SK-N-SH treated with all-trans-retinoic acid at 6 μM for 48 hours (cell line): ENCODE data around the gene DHX16.

Source experiments
- ATAC-seq: fragments of 200-7000 bp; cut with Tn5 transposase; 3 replicates; pipeline ENCODE4 v1.9.1; 2020; ENCODE audit warnings: mild to moderate bottlenecking, moderate library complexity
- BACH2 ChIP-seq: fragments of 250-450 bp; sonication (Bioruptor Pico); IDR thresholded peaks from 2 replicates; pipeline ENCODE4 v1.9.0; 2021; ENCODE audit warnings: mild to moderate bottlenecking, borderline replicate concordance
- CSDC2 ChIP-seq: fragments of 250-450 bp; sonication (Bioruptor Pico); IDR thresholded peaks from 2 replicates; pipeline ENCODE4 v1.5.0; 2020; ENCODE audit warnings: mild to moderate bottlenecking, moderate library complexity
- CSRNP3 ChIP-seq: fragments of 250-450 bp; sonication (Bioruptor Pico); IDR thresholded peaks from 2 replicates; pipeline ENCODE4 v1.5.1; 2021; ENCODE audit warnings: mild to moderate bottlenecking, moderate library complexity
- ESRRG ChIP-seq: fragments of 250-450 bp; sonication (Bioruptor Pico); IDR thresholded peaks from 2 replicates; pipeline ENCODE4 v1.6.1; 2021; ENCODE audit warnings: mild to moderate bottlenecking
- GLIS3 ChIP-seq: fragments of 250-450 bp; sonication (Bioruptor Pico); IDR thresholded peaks from 2 replicates; pipeline ENCODE4 v1.5.0; 2020; ENCODE audit warnings: mild to moderate bottlenecking, moderate library complexity
- ISL1 ChIP-seq: fragments of 250-450 bp; sonication (Bioruptor Pico); IDR thresholded peaks from 2 replicates; pipeline ENCODE4 v2.1.2; 2022; ENCODE audit warnings: mild to moderate bottlenecking, moderate library complexity
- OSR1 ChIP-seq: fragments of 250-450 bp; sonication (Bioruptor Pico); IDR thresholded peaks from 2 replicates; pipeline ENCODE4 v1.8.0; 2022; ENCODE audit warnings: moderate library complexity, mild to moderate bottlenecking, inconsistent platforms
- PPARA ChIP-seq: fragments of 250-450 bp; sonication (Bioruptor Pico); IDR thresholded peaks from 2 replicates; pipeline ENCODE4 v1.5.0; 2020; ENCODE audit warnings: mild to moderate bottlenecking, borderline replicate concordance
- RARB ChIP-seq: fragments of 250-450 bp; sonication (Bioruptor Pico); IDR thresholded peaks from 2 replicates; pipeline ENCODE4 v1.8.0; 2021; ENCODE audit warnings: mild to moderate bottlenecking, moderate library complexity
- SNAI2 ChIP-seq: fragments of 250-450 bp; sonication (Bioruptor Pico); IDR thresholded peaks from 2 replicates; pipeline ENCODE4 v1.5.0; 2020; ENCODE audit warnings: mild to moderate bottlenecking, moderate library complexity
- TCF4 ChIP-seq: fragments of 250-450 bp; sonication (Bioruptor Pico); IDR thresholded peaks from 2 replicates; pipeline ENCODE4 v1.8.0; 2021; ENCODE audit warnings: mild to moderate bottlenecking, moderate library complexity, borderline replicate concordance
- ZC3H10 ChIP-seq: fragments of 250-450 bp; sonication (Bioruptor Pico); IDR thresholded peaks from 2 replicates; pipeline ENCODE4 v1.5.1; 2021; ENCODE audit warnings: mild to moderate bottlenecking, moderate library complexity
- ZFP3 ChIP-seq: fragments of 250-450 bp; sonication (Bioruptor Pico); IDR thresholded peaks from 2 replicates; pipeline ENCODE4 v1.5.0; 2020; ENCODE audit warnings: mild to moderate bottlenecking, moderate library complexity
- ZFP30 ChIP-seq: fragments of 450-650 bp; formaldehyde crosslinking; IDR thresholded peaks from 2 replicates; pipeline ENCODE4 v1.5.0; 2022; ENCODE audit warnings: mild to moderate bottlenecking, moderate library complexity
- ZNF565 ChIP-seq: fragments of 450-650 bp; formaldehyde crosslinking; conservative IDR thresholded peaks from 2 replicates; pipeline ENCODE4 v1.5.0; 2020; ENCODE audit warnings: low read depth, mild to moderate bottlenecking, moderate library complexity
- ZNF70 ChIP-seq: fragments of 450-650 bp; formaldehyde crosslinking; IDR thresholded peaks from 2 replicates; pipeline ENCODE4 v1.5.0; 2020; ENCODE audit warnings: mild to moderate bottlenecking, moderate library complexity
- ZNF8 ChIP-seq: fragments of 450-650 bp; formaldehyde crosslinking; IDR thresholded peaks from 2 replicates; pipeline ENCODE4 v1.5.0; 2020; ENCODE audit warnings: mild to moderate bottlenecking, moderate library complexity
- TF ChIP-seq, protein P1 (sequence below): fragments of 250-450 bp; sonication (Bioruptor Pico); IDR thresholded peaks from 2 replicates; pipeline ENCODE4 v1.5.1; 2020; ENCODE audit warnings: low read depth, mild to moderate bottlenecking, moderate library complexity
- TF ChIP-seq, protein P2 (sequence below): fragments of 250-450 bp; sonication (Bioruptor Pico); IDR thresholded peaks from 2 replicates; pipeline ENCODE4 v1.8.0; 2020; ENCODE audit warnings: mild to moderate bottlenecking, moderate library complexity, borderline replicate concordance
- TF ChIP-seq, protein P3 (sequence below): fragments of 250-450 bp; sonication (Bioruptor Pico); IDR thresholded peaks from 2 replicates; pipeline ENCODE4 v1.5.0; 2020; ENCODE audit warnings: mild to moderate bottlenecking, moderate library complexity

The DHX16 gene

GRCh38 chr6:30707281-30707850, 34.6 kb upstream of the DHX16 start:
- TF ChIP-seq ZNF70 (no peak), ZFP30 (no peak), GLIS3 (CRISPR knock-in tag) (no peak), CSRNP3 (CRISPR knock-in tag) (no peak), ESRRG (CRISPR knock-in tag) (no peak), ZNF8 (CRISPR knock-in tag) (no peak), BACH2 (no peak), PPARA (CRISPR knock-in tag) (no peak), TCF4 (no peak)
- TF ChIP-seq, protein P1, sequence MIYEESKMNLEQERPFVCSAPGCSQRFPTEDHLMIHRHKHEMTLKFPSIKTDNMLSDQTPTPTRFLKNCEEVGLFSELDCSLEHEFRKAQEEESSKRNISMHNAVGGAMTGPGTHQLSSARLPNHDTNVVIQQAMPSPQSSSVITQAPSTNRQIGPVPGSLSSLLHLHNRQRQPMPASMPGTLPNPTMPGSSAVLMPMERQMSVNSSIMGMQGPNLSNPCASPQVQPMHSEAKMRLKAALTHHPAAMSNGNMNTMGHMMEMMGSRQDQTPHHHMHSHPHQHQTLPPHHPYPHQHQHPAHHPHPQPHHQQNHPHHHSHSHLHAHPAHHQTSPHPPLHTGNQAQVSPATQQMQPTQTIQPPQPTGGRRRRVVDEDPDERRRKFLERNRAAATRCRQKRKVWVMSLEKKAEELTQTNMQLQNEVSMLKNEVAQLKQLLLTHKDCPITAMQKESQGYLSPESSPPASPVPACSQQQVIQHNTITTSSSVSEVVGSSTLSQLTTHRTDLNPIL (CRISPR knock-in tag) = no peak
- TF ChIP-seq, protein P2, sequence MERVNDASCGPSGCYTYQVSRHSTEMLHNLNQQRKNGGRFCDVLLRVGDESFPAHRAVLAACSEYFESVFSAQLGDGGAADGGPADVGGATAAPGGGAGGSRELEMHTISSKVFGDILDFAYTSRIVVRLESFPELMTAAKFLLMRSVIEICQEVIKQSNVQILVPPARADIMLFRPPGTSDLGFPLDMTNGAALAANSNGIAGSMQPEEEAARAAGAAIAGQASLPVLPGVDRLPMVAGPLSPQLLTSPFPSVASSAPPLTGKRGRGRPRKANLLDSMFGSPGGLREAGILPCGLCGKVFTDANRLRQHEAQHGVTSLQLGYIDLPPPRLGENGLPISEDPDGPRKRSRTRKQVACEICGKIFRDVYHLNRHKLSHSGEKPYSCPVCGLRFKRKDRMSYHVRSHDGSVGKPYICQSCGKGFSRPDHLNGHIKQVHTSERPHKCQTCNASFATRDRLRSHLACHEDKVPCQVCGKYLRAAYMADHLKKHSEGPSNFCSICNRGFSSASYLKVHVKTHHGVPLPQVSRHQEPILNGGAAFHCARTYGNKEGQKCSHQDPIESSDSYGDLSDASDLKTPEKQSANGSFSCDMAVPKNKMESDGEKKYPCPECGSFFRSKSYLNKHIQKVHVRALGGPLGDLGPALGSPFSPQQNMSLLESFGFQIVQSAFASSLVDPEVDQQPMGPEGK = no peak
- no peak for ATAC-seq

- no peak for ATAC-seq
- TF ChIP-seq OSR1 (no peak), ISL1 (CRISPR knock-in tag) (no peak), CSDC2 (no peak), ZFP30 (no peak), ZC3H10 (CRISPR knock-in tag) (no peak), ZNF70 (no peak), TCF4 (no peak), ZNF8 (CRISPR knock-in tag) (no peak), RARB (CRISPR knock-in tag) (no peak), ZFP3 (CRISPR knock-in tag) (no peak)
- TF ChIP-seq, protein P3, sequence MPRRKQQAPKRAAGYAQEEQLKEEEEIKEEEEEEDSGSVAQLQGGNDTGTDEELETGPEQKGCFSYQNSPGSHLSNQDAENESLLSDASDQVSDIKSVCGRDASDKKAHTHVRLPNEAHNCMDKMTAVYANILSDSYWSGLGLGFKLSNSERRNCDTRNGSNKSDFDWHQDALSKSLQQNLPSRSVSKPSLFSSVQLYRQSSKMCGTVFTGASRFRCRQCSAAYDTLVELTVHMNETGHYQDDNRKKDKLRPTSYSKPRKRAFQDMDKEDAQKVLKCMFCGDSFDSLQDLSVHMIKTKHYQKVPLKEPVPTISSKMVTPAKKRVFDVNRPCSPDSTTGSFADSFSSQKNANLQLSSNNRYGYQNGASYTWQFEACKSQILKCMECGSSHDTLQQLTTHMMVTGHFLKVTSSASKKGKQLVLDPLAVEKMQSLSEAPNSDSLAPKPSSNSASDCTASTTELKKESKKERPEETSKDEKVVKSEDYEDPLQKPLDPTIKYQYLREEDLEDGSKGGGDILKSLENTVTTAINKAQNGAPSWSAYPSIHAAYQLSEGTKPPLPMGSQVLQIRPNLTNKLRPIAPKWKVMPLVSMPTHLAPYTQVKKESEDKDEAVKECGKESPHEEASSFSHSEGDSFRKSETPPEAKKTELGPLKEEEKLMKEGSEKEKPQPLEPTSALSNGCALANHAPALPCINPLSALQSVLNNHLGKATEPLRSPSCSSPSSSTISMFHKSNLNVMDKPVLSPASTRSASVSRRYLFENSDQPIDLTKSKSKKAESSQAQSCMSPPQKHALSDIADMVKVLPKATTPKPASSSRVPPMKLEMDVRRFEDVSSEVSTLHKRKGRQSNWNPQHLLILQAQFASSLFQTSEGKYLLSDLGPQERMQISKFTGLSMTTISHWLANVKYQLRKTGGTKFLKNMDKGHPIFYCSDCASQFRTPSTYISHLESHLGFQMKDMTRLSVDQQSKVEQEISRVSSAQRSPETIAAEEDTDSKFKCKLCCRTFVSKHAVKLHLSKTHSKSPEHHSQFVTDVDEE = no peak
- TF ChIP-seq, protein P2 = no peak
Observed at GRCh38 chr6:30705620-30706019, 32.8 kb upstream of the DHX16 start.

- ATAC-seq = no peak
- no peak for TF ChIP-seq SNAI2 (CRISPR knock-in tag)
- TF ChIP-seq ZC3H10 (CRISPR knock-in tag) = no peak
- TF ChIP-seq CSRNP3 (CRISPR knock-in tag) = no peak
- TF ChIP-seq, protein P1 (CRISPR knock-in tag) = no peak
- no peak for TF ChIP-seq OSR1
- TF ChIP-seq ZNF8 (CRISPR knock-in tag) = no peak
- TF ChIP-seq ZNF565 (CRISPR knock-in tag) = no peak
- no peak for TF ChIP-seq ESRRG (CRISPR knock-in tag)
- no peak for TF ChIP-seq CSDC2
Observed at GRCh38 chr6:30703821-30704220, 31.0 kb upstream of the DHX16 start.
